HepG2 (cell line): ENCODE data around the gene ATG4A. TPM values are rescaled to one million over a fixed set of nuclear protein-coding genes. Genes with fewer than 3 reads are reported as not detected.
A peak's percentile ranks its signal among the peaks of the same experiment; 100 is the strongest.

Experiments
- GABPA ChIP-seq, 2 experiments: IDR thresholded peaks; 2 replicates each; pipeline ENCODE4 v1.6.1; 2011 to 2016; ENCODE audit warnings: low read depth in 2 of 2, low read length in 1 of 2, missing biosample characterization in 1 of 2, missing genetic modification characterization in 1 of 2
- HNF1A ChIP-seq, 2 experiments: sonication (generic) in 1 of 2; formaldehyde crosslinking in 1 of 2; IDR thresholded peaks; 2 replicates each; pipeline versions ENCODE4 v1.4.0 to v1.6.1; 2016 to 2020; ENCODE audit warnings: borderline replicate concordance in 1 of 2, low read depth in 1 of 2, mild to moderate bottlenecking in 1 of 2, missing genetic modification reagents in 1 of 2
- SNAPC4 ChIP-seq: sonication (generic); formaldehyde crosslinking; IDR thresholded peaks from 2 replicates; pipeline ENCODE4 v1.4.0; 2020; ENCODE audit warnings: mild to moderate bottlenecking, missing genetic modification reagents
- TEAD3 ChIP-seq: optimal IDR thresholded peaks from 2 replicates; pipeline ENCODE3; 2016; ENCODE audit warnings: borderline replicate concordance
- ZNF552 ChIP-seq: sonication (generic); formaldehyde crosslinking; IDR thresholded peaks from 2 replicates; pipeline ENCODE4 v1.9.0; 2022; ENCODE audit warnings: missing genetic modification reagents, mild to moderate bottlenecking, borderline replicate concordance
- polyA plus RNA-seq, 8 experiments: library from polyadenylated mRNA; depleted of rRNA in 3 of 8; stranded (reverse) in 7 of 8; unstranded in 1 of 8; fragments of >200 nt; fragmentation: Illumina TruSeq in 4 of 8; extraction: Trizol in 4 of 8; gene quantifications; 2 replicates each; pipeline versions ENCODE4 v1.2.1 to v1.2.3, GENCODE V29; 2011 to 2016; ENCODE audit warnings: low read depth in 4 of 8, missing spikeins in 1 of 8, mixed read lengths in 1 of 8; ENCODE audit not compliant: insufficient read depth in 1 of 8
- total RNA-seq, 5 experiments: library from RNA; depleted of rRNA; stranded (reverse); fragments of >200 nt; fragmentation: Illumina TruSeq; extraction: Trizol; gene quantifications; 2 replicates each; pipeline ENCODE4 v1.2.3, GENCODE V29; 2016; ENCODE audit warnings: low read depth in 1 of 5

Gene ATG4A
- total and polyA plus RNA-seq, 2 of the 13 experiments (the other 11 are each of a cell fraction or from before 2014, with no cell fraction given) = 3.3 to 6.3 TPM

- no peak for TF ChIP-seq HNF1A (IDR thresholded peaks at IDR 0.05; ENCODE audit: low read depth)
- TF ChIP-seq HNF1A (CRISPR knock-in tag; IDR thresholded peaks at IDR 0.05; ENCODE audit: borderline replicate concordance) = no peak
- TF ChIP-seq TEAD3 = no peak
- no peak for TF ChIP-seq ZNF552 (CRISPR knock-in tag)
- no peak for TF ChIP-seq GABPA (IDR thresholded peaks at IDR 0.05; ENCODE audit: low read depth, low read length)
- peak; percentile 39; the same call in 1 of the 2 replicates for TF ChIP-seq GABPA (CRISPR knock-in tag; IDR thresholded peaks at IDR 0.05; ENCODE audit: low read depth)
- TF ChIP-seq SNAPC4 (CRISPR knock-in tag) = no peak
Observed at GRCh38 chrX:108186811-108187210, 95.2 kb downstream of the ATG4A start (continued).
